Vagina (tissue), 2 donors: ENCODE measurements around the gene HEXA.

Experiments
- POLR2AphosphoS5 ChIP-seq, 2 donors: sonication (generic); formaldehyde crosslinking; IDR thresholded peaks; one replicate each; pipeline ENCODE4 v1.9.0; 2017; ENCODE audit warnings: antibody characterized with exemption in 2 of 2, mild to moderate bottlenecking in 2 of 2, low read depth in 1 of 2; ENCODE audit not compliant: insufficient read depth in 1 of 2
- TF ChIP-seq, protein P1 (sequence below), 3 experiments: fragments of 450-650 bp in 2 of 3; fragments of 200-600 bp in 1 of 3; sonication (generic) in 1 of 3; IDR thresholded peaks; one replicate each; pipeline ENCODE4 v1.5.1; 2017 to 2019; ENCODE audit warnings: antibody characterized with exemption in 3 of 3, mild to moderate bottlenecking in 2 of 3, moderate library complexity in 2 of 3

- TF ChIP-seq POLR2AphosphoS5 (IDR thresholded peaks at IDR 0.05; ENCODE audit: insufficient read depth in 1 of 2, low read depth in 1 of 2) = no peak
- TF ChIP-seq, protein P1, sequence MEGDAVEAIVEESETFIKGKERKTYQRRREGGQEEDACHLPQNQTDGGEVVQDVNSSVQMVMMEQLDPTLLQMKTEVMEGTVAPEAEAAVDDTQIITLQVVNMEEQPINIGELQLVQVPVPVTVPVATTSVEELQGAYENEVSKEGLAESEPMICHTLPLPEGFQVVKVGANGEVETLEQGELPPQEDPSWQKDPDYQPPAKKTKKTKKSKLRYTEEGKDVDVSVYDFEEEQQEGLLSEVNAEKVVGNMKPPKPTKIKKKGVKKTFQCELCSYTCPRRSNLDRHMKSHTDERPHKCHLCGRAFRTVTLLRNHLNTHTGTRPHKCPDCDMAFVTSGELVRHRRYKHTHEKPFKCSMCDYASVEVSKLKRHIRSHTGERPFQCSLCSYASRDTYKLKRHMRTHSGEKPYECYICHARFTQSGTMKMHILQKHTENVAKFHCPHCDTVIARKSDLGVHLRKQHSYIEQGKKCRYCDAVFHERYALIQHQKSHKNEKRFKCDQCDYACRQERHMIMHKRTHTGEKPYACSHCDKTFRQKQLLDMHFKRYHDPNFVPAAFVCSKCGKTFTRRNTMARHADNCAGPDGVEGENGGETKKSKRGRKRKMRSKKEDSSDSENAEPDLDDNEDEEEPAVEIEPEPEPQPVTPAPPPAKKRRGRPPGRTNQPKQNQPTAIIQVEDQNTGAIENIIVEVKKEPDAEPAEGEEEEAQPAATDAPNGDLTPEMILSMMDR (IDR thresholded peaks at IDR 0.05) = no peak
Observed at GRCh38 chr15:72302955-72303354, 72.9 kb downstream of the HEXA start.
